Measurements from ENCODE around the gene COPG1.
"Not testable (repeated sequence)": the region's sequence is repeated elsewhere in the genome, so short reads cannot be mapped to it uniquely, and the experiment has no call there.

Gene COPG1
- total RNA-seq: 113 to 183 (median 126) reads per million in 4 experiments

GRCh38 chr3:129249284-129250065 is at the start of gene COPG1:
TSS of gene COPG1 (plus strand) at chr3:129249606. CDS start at chr3:129249710, 104 bp downstream.
- DNase-seq: peak; percentile 80

DNA sequence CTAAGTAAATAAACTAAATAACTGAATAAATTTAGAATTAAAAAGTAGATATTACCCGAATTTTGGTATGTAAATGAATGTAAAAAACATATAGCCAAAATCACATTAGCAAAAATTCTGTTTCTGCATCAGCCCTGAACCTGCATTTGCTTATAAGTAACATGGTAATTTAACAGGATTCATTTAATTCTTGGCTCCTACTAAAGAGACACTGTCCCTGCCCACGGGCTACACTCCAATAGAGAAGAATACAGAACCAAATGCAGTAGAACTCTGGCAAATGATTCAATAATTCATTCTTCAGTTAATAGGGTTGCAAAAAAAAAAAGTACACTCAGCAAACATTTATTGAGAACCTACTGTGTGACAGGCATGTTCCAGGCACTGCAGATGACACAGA is 44.9 kb upstream of the COPG1 start:
- DNase-seq: no peak

DNA sequence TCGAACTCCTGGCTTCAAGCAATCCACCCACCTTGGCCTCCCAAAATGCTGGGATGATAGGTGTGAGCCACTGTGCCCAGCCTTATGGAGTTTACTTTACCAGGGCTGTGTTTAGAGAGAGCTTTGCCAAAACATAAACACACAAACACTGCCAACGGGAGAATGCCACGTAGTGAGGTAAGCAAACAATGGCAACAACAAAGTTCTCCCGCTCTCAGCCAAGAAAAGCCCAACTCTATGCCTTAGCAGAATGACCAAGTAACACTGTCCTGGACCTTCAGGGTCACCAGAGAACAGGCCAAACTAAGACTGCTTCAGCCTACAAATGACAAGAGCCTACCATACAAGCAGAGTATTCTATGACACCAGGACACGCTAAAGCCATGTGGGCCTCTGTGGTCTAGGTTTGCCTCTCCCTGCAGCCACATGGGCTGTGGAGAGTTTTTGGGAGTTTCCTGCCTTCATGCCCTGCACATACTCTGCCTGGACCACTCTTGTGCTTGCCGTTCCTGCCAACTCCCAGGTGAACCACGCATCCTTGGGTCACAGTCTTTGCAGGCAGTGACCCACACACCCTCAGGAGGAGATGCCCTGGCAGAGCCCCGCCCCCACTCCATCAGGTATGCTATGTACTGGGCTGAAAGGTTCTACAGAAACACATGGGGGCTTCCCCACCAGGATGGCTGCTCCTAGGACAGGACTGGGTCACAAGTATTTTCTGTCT is 44.1 kb upstream of the COPG1 start:
- no peak for DNase-seq

GRCh38 chr3:129207479-129207878 is 41.9 kb upstream of the COPG1 start:
- DNase-seq: no peak

DNA sequence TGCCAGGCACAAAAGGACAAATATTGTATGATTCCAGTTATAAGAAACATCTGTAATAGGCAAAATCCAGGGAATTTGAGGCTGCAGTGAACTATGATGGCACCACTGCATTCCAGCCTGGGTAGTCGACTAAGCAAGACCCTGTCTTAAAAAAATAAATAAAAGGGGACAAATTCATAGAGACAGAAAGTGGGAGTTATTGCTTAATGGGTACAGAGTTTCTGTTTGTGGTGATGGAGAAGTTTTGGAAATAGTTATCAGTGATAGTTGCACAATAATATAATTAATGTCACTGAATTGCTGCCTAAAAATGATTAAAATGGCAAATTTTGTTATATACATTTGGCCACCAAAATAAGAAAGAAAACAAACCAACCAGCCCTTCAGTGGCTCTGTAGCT is 38.1 kb upstream of the COPG1 start:
- no peak for DNase-seq

DNA sequence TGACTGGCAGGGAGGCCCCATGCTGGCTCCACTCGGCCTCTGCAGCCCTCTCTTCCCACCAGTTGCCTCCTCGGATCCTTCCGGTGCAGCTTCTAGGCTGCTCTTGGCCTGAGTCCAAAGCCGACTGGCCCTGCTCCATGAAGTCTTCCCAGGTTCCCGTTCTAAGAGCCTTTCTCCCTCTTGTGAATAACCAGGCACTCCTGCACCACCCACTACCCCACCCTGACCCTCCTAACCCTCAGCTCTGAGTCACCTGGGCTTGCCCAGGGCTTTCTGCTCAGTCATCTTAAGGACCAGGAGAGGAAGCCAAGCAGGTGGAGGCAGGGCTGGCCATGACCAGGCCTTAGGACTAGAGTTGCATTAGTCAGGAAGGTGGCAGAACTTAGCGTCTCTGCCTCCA is 37.6 kb upstream of the COPG1 start:
- DNase-seq: no peak

- no peak for DNase-seq
Observed at GRCh38 chr3:129213238-129213637, 36.2 kb upstream of the COPG1 start.

DNA sequence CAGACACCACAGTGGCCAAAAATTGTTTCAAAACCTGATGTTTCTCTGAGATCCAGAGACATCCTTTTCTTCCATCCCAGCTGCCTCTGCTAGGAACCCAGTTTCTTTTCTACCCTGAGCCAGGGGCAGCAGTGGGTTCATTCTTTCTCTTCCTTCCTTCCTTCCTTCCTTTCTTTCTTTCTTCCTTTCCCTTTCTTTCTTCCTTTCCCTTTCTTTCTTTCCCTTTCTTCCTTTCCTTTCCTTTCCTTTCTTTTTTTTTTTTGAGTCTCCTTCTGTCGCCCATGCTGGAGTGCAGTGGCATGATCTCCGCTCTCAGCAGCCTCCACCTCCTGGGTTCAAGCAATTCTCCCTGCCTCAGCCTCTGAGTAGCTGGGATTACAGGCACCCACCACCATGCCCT is 30.7 kb upstream of the COPG1 start:
- DNase-seq: no peak

- DNase-seq: not testable (repeated sequence)
Observed at GRCh38 chr3:129224387-129224786, 25.0 kb upstream of the COPG1 start.

- no peak for DNase-seq
Observed at GRCh38 chr3:129224984-129225393, 24.4 kb upstream of the COPG1 start.

DNA sequence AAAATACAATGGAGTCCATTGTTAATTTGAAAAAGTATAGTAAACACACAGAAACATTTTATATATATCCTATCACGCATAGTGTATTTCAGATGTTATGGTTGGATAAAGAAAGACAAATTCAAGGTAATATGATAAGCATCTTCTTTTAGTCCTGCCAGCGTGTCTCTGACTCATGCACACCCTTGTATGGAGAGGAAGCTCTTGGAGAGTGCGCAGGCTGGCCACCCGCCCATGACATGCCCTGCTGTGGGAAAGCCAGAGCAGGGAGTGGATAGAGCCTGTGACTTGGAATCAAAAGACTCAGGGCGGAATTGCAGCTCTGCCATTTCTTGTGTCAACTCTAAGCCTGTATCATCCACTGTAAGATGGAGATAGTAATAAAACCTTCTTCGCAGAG is 23.0 kb upstream of the COPG1 start:
- DNase-seq: no peak

DNA sequence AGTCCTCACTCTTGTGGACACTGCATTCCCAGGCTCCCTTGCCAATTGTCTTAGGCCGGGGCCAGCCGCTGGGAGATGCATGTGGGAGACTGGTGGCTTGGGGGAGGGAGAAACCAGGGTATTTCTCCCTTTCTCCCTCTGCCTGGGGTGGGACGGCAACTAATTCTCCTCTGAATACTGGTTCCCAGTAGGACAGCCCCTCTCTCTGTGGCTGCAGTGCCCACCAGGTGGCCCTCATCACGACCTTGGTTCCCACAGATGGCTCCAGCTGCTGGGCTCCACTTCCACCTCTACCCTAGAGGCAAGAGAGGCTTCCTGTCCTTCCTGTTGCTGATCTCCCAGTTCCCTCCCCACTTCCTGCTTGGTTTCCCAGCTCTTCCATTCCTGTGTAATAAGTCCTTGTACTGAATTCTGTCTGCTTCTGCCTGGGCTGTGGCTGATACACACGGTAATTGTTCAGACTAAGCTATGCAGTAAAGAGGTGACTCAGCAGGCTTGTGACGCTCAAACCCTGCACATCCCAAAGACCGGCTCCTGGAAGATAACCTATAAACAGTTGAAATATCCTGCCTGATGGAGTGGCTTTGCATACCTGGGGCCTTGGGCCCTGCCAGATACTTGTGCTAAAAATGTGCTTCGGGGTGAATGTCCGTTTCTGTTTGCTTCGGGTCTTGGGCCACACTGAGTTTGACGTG is 20.4 kb upstream of the COPG1 start:
- no peak for DNase-seq

DNA sequence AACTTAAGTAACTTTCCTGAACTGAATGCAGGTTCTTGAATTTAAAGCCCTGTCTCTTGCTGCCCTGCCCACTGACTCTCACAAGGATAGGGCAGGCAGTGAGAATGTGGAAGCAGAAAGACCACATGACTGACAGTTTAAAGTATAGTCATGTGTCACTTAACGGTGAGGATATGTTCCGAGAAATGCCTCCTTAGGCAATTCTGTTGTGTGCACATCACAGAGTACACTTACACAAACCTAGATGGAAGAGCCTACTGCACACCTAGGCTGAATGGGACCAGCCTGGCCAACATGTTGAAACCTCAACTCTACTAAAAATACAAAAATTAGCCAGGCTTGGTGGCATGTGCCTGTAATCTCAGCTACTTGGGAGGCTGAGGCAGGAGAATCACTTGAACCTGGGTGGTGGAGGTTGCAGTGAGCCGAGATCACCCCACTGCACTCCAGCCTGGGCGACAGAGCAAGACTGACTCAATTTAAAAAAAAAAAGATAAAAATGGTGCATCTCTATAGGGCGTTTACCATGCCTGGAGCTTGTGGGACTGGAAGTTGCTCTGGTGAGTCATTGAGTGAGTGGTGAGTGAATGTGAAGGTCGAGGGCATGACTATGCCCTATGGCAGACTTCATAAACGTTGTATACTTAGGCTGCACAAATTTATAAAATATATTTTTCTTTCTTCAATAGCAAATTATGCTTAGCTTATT is 18.9 kb upstream of the COPG1 start:
- no peak for DNase-seq

GRCh38 chr3:129231331-129232119 is 17.9 kb upstream of the COPG1 start:
- no peak for DNase-seq

DNA sequence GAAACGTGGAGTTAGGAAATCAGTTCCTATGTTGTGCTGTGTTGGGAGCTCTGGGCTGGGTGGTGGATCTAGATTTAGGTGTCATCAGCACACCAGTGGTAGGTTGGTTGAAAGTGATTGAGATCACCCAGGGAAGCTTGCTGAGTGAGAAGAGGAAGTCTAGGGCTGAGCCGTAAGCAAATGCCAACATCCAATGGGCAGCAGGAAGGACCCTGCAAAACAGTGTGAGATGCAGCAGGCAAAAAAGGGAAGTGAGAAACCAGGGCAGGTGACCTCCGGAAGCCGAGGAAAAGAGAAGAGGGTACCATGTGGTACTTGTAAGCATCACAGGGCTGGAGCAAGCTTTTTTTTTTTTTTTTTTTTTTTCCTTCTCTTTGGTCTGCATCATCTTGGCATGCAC is 15.9 kb upstream of the COPG1 start:
- no peak for DNase-seq

DNA sequence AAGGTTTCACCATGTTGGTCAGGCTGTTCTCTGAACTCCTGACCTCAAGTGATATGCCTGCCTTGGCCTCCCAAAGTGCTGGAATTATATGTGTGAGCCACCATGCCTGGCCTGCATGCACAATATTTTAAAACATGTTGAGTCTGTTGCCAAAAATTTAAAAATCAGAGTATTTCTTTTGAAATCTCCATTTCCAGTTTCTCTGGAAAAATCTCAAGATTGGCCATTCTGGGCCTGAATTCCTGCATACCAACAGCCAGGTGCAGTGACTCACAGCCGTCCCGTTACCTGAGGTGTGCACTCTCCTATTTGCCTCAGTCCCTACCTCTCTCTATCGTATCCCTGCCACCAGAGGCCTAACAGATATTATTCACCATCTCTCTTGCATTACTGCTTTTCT is 15.0 kb upstream of the COPG1 start:
- DNase-seq: no peak

DNA sequence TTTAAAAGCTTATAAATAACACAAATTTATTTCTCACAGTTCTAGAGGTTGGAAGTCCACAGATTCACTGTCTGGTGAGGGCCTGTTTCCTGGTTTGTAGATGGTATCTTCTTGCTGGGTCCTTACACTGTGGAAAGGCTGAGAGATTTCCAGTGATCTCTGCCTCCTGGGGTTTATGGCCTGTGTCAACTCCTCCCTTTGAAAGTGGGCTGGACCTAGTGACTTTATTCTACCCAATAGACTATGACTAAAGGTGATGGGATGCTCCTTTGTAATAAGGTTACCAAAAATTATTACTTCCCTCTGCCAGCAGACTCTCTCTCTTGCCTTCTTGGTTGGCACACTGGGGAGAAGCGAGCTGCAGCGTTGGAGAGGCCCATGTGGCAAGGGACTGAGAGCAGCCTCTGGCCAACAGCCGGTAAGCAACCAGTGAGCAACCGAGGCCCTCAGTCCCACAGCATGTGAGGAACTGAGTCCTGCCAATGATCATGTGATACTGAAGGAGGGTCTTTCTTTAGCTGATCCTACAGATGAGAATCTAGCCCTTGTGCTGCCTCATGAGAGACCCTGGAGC is 14.0 kb upstream of the COPG1 start:
- DNase-seq: no peak

GRCh38 chr3:129238945-129239705 is 10.3 kb upstream of the COPG1 start:
- DNase-seq: no peak

DNA sequence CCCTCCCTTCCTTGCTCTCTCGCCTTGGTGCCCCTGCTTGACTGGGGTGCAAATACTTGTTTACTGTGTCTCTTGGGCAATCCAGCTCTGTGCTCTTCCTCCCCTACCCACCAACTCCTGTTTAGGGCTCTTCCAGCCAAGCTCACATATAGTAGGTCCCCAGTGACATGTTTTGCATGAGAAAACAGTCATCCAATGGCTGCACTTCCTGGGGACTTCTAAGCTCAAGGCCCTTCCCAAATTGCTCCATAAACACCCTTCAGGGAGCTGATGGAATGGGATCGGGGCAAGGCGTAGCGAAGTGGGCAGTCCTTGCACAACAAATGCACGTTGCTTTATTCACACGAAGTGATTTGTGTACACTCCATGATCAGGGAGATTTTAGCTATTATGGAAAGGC is 9.4 kb upstream of the COPG1 start:
- no peak for DNase-seq

DNA sequence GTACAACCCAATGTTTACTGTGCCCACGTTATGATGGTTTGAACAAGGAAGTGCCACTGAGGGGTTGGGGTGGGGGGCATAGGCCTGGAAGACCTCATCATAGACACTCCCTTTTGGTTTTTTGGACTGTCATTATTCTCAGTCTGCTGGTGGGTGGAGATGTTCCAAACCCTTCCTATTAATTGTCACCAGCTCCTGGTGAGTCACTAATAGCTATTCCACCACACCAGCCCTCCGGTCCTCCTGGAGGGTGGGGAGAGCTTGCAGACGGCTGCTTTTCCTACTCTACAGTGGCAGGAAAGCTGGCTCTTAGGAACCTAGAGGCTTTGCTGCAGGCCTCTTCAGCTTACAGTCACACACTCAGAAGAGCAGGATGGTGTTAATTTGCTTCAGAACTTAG is 9.0 kb upstream of the COPG1 start:
- no peak for DNase-seq

- no peak for DNase-seq
Observed at GRCh38 chr3:129245141-129245540, 4.3 kb upstream of the COPG1 start.
